H1 (cell line): Measurements from ENCODE around the gene PSMD13. TPM values are rescaled to one million over a fixed set of nuclear protein-coding genes. Genes with fewer than 3 reads are reported as not detected.

Experiments
- CTCF ChIA-PET: fragments of 300-600 bp; sonication (Branson Sonifier 250); formaldehyde crosslinking; loops from one replicate; lab custom pipeline; 2021; ENCODE audit not compliant: partially characterized antibody; lab: Charles Lee
- POLR2A ChIA-PET: fragments of 300-600 bp; sonication (Branson Sonifier 250); formaldehyde crosslinking; loops from one replicate; lab custom pipeline; 2021; ENCODE audit warnings: inconsistent platforms; ENCODE audit not compliant: partially characterized antibody; lab: Charles Lee
- DNase-seq, 2 experiments: peaks; one replicate each; pipeline versions ENCODE4 v3.0.0 to v3.0.0-alpha.2; 2010 to 2022; ENCODE audit warnings: low spot score in 2 of 2, low read depth in 1 of 2, mixed read lengths in 1 of 2
- FAIRE-seq: peaks from 2 replicates; lab custom pipeline; 2011; peaks lifted over from hg19 to GRCh38; lab: Jason Lieb, UNC
- H2AFZ ChIP-seq: 2 replicates; pipeline ENCODE4 v1.8.1; 2012; ENCODE audit warnings: low read length, inconsistent platforms
- H2AK5ac ChIP-seq: 2 replicates; pipeline ENCODE4 v1.6.1; 2013; ENCODE audit warnings: low read depth, low read length
- H2BK120ac ChIP-seq: replicated peaks from 2 replicates; pipeline ENCODE3; 2013; ENCODE audit warnings: low read depth, low read length, inconsistent platforms
- H2BK12ac ChIP-seq: 2 replicates; pipeline ENCODE4 v1.6.1; 2013; ENCODE audit warnings: low read depth, low read length
- H2BK15ac ChIP-seq: 2 replicates; pipeline ENCODE4 v1.6.1; 2013; ENCODE audit warnings: low read length
- H2BK20ac ChIP-seq: 2 replicates; pipeline ENCODE4 v1.6.1; 2013; ENCODE audit warnings: low read length
- H2BK5ac ChIP-seq: 2 replicates; pipeline ENCODE4 v1.6.1; 2013; ENCODE audit warnings: low read depth, low read length
- H3K14ac ChIP-seq: 2 replicates; pipeline ENCODE4 v1.6.1; 2013; ENCODE audit warnings: inconsistent platforms; ENCODE audit not compliant: insufficient read length
- H3K18ac ChIP-seq: 2 replicates; pipeline ENCODE4 v1.6.1; 2013; ENCODE audit warnings: low read length; ENCODE audit errors: extremely low read depth
- H3K23ac ChIP-seq: 2 replicates; pipeline ENCODE4 v1.6.1; 2013; ENCODE audit warnings: inconsistent platforms; ENCODE audit not compliant: insufficient read length
- H3K23me2 ChIP-seq: 2 replicates; pipeline ENCODE4 v1.6.1; 2013; ENCODE audit warnings: low read depth, low read length
- H3K27ac ChIP-seq: 2 replicates; pipeline ENCODE4 v1.6.1; 2011; ENCODE audit warnings: low read depth, low read length, inconsistent platforms
- H3K27me3 ChIP-seq, 4 experiments: replicated peaks in 1 of 4; 1 replicate in 1 of 4; 2 replicates in 3 of 4; pipeline versions ENCODE4 v1.6.1 to v1.8.1; 2011 to 2013; ENCODE audit warnings: low read length in 3 of 4, mild to moderate bottlenecking in 3 of 4, inconsistent platforms in 2 of 4, mixed read lengths in 2 of 4, moderate library complexity in 1 of 4; ENCODE audit not compliant: control insufficient read depth in 3 of 4, insufficient read depth in 3 of 4; ENCODE audit errors: extremely low read depth in 1 of 4
- H3K36me3 ChIP-seq, 4 experiments: 2 replicates each; pipeline versions ENCODE4 v1.6.1 to v1.8.1; 2011 to 2013; ENCODE audit warnings: mild to moderate bottlenecking in 4 of 4, low read length in 3 of 4, moderate library complexity in 2 of 4, control low read depth in 1 of 4, inconsistent platforms in 1 of 4; ENCODE audit not compliant: insufficient read depth in 4 of 4, control insufficient read depth in 2 of 4
- H3K4ac ChIP-seq: replicated peaks from 2 replicates; pipeline ENCODE3; 2013; ENCODE audit warnings: low read length, low read depth, mixed read lengths, inconsistent platforms; ENCODE audit not compliant: insufficient read length
- H3K4me1 ChIP-seq, 4 experiments: replicated peaks in 1 of 4; 1 replicate in 1 of 4; 2 replicates in 3 of 4; pipeline versions ENCODE4 v1.6.1 to v1.8.1; 2011 to 2013; ENCODE audit warnings: low read length in 3 of 4, inconsistent platforms in 2 of 4, mixed read lengths in 1 of 4; ENCODE audit not compliant: insufficient read depth in 4 of 4, control insufficient read depth in 3 of 4
- H3K4me2 ChIP-seq, 2 experiments: 2 replicates each; pipeline versions ENCODE4 v1.6.1 to v1.8.1; 2011 to 2013; ENCODE audit warnings: low read depth in 2 of 2, low read length in 2 of 2, control low read depth in 1 of 2, inconsistent platforms in 1 of 2, mild to moderate bottlenecking in 1 of 2; ENCODE audit not compliant: insufficient read depth in 1 of 2
- H3K4me3 ChIP-seq, 4 experiments: fragments of 200-600, 300-600 bp in 1 of 4; sonication (generic), shearing (Covaris generic), sonication (Bioruptor Twin) in 1 of 4; 2 replicates each; pipeline versions ENCODE4 v1.5.1 to v1.8.1; 2011 to 2016; ENCODE audit warnings: low read length in 4 of 4, low read depth in 3 of 4, control low read depth in 2 of 4, inconsistent platforms in 2 of 4, mild to moderate bottlenecking in 2 of 4, mixed read lengths in 1 of 4, moderate library complexity in 1 of 4; ENCODE audit not compliant: insufficient read depth in 2 of 4; ENCODE audit errors: extremely low read depth in 1 of 4
- H3K56ac ChIP-seq: replicated peaks from 2 replicates; pipeline ENCODE3; 2013; ENCODE audit warnings: low read depth, mild to moderate bottlenecking, mixed read lengths, low read length, inconsistent platforms; ENCODE audit not compliant: insufficient read length
- H3K79me1 ChIP-seq: 2 replicates; pipeline ENCODE4 v1.6.1; 2013; ENCODE audit warnings: low read depth, low read length, control low read depth
- H3K79me2 ChIP-seq, 2 experiments: 2 replicates each; pipeline versions ENCODE4 v1.6.1 to v1.8.1; 2012 to 2013; ENCODE audit warnings: low read length in 2 of 2, mild to moderate bottlenecking in 2 of 2, inconsistent platforms in 1 of 2; ENCODE audit not compliant: insufficient read depth in 2 of 2, control insufficient read depth in 1 of 2
- H3K9ac ChIP-seq, 4 experiments: replicated peaks in 1 of 4; 1 replicate in 1 of 4; 2 replicates in 3 of 4; pipeline versions ENCODE4 v1.6.1 to v1.8.1; 2011 to 2013; ENCODE audit warnings: low read depth in 3 of 4, low read length in 3 of 4, control low read depth in 2 of 4, mild to moderate bottlenecking in 2 of 4, moderate library complexity in 2 of 4, inconsistent platforms in 1 of 4; ENCODE audit errors: extremely low read depth in 1 of 4
- H3K9me3 ChIP-seq, 2 experiments: 2 replicates each; pipeline versions ENCODE4 v1.6.1 to v1.8.1; 2012 to 2013; ENCODE audit warnings: mild to moderate bottlenecking in 2 of 2, moderate library complexity in 2 of 2, control low read depth in 1 of 2, inconsistent platforms in 1 of 2, low read depth in 1 of 2, low read length in 1 of 2, mixed read lengths in 1 of 2; ENCODE audit not compliant: insufficient read depth in 2 of 2
- H4K20me1 ChIP-seq, 2 experiments: replicated peaks in 1 of 2; 2 replicates each; pipeline versions ENCODE3 to v1.8.1; 2011 to 2013; ENCODE audit warnings: inconsistent platforms in 2 of 2, low read length in 2 of 2, mild to moderate bottlenecking in 1 of 2; ENCODE audit not compliant: insufficient read depth in 2 of 2, control insufficient read depth in 1 of 2
- H4K5ac ChIP-seq: 2 replicates; pipeline ENCODE4 v1.6.1; 2013; ENCODE audit warnings: low read length, low read depth, mixed read lengths, inconsistent platforms; ENCODE audit not compliant: insufficient read length
- H4K8ac ChIP-seq: 2 replicates; pipeline ENCODE4 v1.8.0; 2013; ENCODE audit warnings: mild to moderate bottlenecking, moderate library complexity, low read length, inconsistent platforms; ENCODE audit not compliant: insufficient read depth; ENCODE audit errors: extremely low read depth
- H4K91ac ChIP-seq: replicated peaks from 2 replicates; pipeline ENCODE3; 2013; ENCODE audit warnings: low read length, mixed read lengths, inconsistent platforms; ENCODE audit not compliant: insufficient read length
- BCL11A ChIP-seq, 2 experiments: IDR thresholded peaks; one replicate each; pipeline ENCODE4 v1.6.1; 2011; ENCODE audit warnings: low read depth in 2 of 2, low read length in 2 of 2, mild to moderate bottlenecking in 2 of 2
- EP300 ChIP-seq, 2 experiments: IDR thresholded peaks; 1 replicate in 1 of 2; 2 replicates in 1 of 2; pipeline ENCODE4 v1.6.1; 2011 to 2012; ENCODE audit warnings: low read depth in 2 of 2, low read length in 2 of 2, mild to moderate bottlenecking in 2 of 2, borderline replicate concordance in 1 of 2, inconsistent platforms in 1 of 2, moderate library complexity in 1 of 2
- PHF8 ChIP-seq: fragments of 200-600 bp; sonication (generic); conservative IDR thresholded peaks from 2 replicates; pipeline ENCODE4 v1.7.1; 2012; ENCODE audit warnings: low read depth, mild to moderate bottlenecking, inconsistent platforms, low read length, moderate library complexity
- RNF2 ChIP-seq: fragments of 200-900, 300-1000 bp; sonication (generic); IDR thresholded peaks from 2 replicates; pipeline ENCODE4 v1.7.1; 2016; ENCODE audit warnings: borderline replicate concordance, low read depth, mild to moderate bottlenecking, antibody characterized with exemption, low read length; ENCODE audit not compliant: poor library complexity, severe bottlenecking; ENCODE audit errors: missing control alignments
- TAF1 ChIP-seq: IDR thresholded peaks from 2 replicates; pipeline ENCODE4 v1.6.1; 2011; ENCODE audit warnings: mild to moderate bottlenecking, low read depth, low read length
- TCF12 ChIP-seq: IDR thresholded peaks from 2 replicates; pipeline ENCODE4 v1.6.1; 2011; ENCODE audit warnings: low read depth, mild to moderate bottlenecking, low read length
- WGBS, 2 experiments: shearing (Covaris generic) in 1 of 2; methylation state at CpG; one replicate each; pipeline versions ENCODE4 v1.1.6 to v1.1.7; 2013 to 2015; ENCODE audit warnings: low lambda C conversion rate in 2 of 2, mixed read lengths in 2 of 2, inconsistent platforms in 1 of 2, low coverage in 1 of 2, missing lambda C conversion rate in 1 of 2; ENCODE audit not compliant: insufficient replicate concordance in 2 of 2, insufficient coverage in 1 of 2, insufficient read length in 1 of 2; ENCODE audit errors: extremely low coverage in 1 of 2, missing lambda C conversion rate in 1 of 2; 5-methylcytosine and 5-hydroxymethylcytosine counted together
- polyA plus RNA-seq, 7 experiments: library from polyadenylated mRNA; depleted of rRNA in 3 of 7; stranded (reverse) in 5 of 7; unstranded in 2 of 7; fragments of >200 nt in 5 of 7; fragments of 200-250 nt in 2 of 7; gene quantifications; 1 replicate in 5 of 7; 2 replicates in 1 of 7; 4 replicates in 1 of 7; pipeline versions ENCODE4 v1.2.1 to v1.2.3, GENCODE V29; 2011 to 2013; ENCODE audit warnings: missing spikeins in 2 of 7, mixed read lengths in 2 of 7
- total RNA-seq: library from RNA; stranded (reverse); fragmentation: NEBNext Ultra II Directional; extraction: Animal tissue kit (Norgen Biotek cat#: 25700); gene quantifications from 2 replicates; pipeline ENCODE4 v1.2.1, GENCODE V29; 2021

Gene PSMD13
- total and polyA plus RNA-seq, 2 of the 8 experiments (the other 6 are each of a cell fraction or from before 2014, with no cell fraction given): 121 to 141 TPM

- Histone ChIP-seq H4K8ac (no peak overlapping the region; the same call in 1 of the 2 replicates), H2BK12ac (no peak overlapping the region), H3K18ac (no peak overlapping the region), H2AFZ (no peak overlapping the region), H3K23ac (no peak overlapping the region), H3K14ac (no peak overlapping the region), H2BK120ac (no peak overlapping the region), H3K9me3 (no peaks in the 10 kb centered on the region), H3K4ac (no peak overlapping the region), H3K4me2 (no peak overlapping the region), H3K79me1 (peaks cover 4% of the 10 kb centered on the region; the same call in 1 of the 2 replicates), H3K4me3 (no peak overlapping the region), H3K9ac (no peak overlapping the region), H4K20me1 (peaks cover 0 to 2% of the 10 kb centered on the region in 2 experiments), H3K79me2 (peaks cover 5 to 14% of the 10 kb centered on the region in 2 experiments), H3K27me3 (no peaks in the 10 kb centered on the region), H3K27ac (no peak overlapping the region), H3K56ac (no peak overlapping the region), H4K5ac (no peak overlapping the region), H2BK5ac (no peak overlapping the region), H3K23me2 (peaks cover 14% of the 10 kb centered on the region), H2BK20ac (no peak overlapping the region), H3K36me3 (no peaks in the 10 kb centered on the region; a peak in 2 of 8 replicates), H3K4me1 (no peaks in the 10 kb centered on the region; a peak in 1 of 7 replicates), H2BK15ac (no peak overlapping the region), H2AK5ac (no peak overlapping the region), H4K91ac (no peak overlapping the region)
- DNase-seq: no peak
- WGBS, 2 experiments: 95% methylated on average over 20 of the region's 20 CpGs; no CpG with 5 or more reads in 1 of the 2 experiments
- no peak for TF ChIP-seq PHF8
- no peak for TF ChIP-seq BCL11A (IDR thresholded peaks at IDR 0.05; ENCODE audit: low read depth in 2 of 2, low read length in 2 of 2)
- no peak for TF ChIP-seq TAF1
- TF ChIP-seq RNF2: no peak
- no peak for TF ChIP-seq TCF12
- no peak for TF ChIP-seq EP300 (IDR thresholded peaks at IDR 0.05; ENCODE audit: borderline replicate concordance in 1 of 2, low read depth in 2 of 2, low read length in 2 of 2)
- no peak for FAIRE-seq
- ChIA-PET POLR2A (interaction anchor here (9.7 kb wide), 1 partner anchor 17 kb away, joined by 99 read pairs; no protein-coding TSS in a partner anchor), CTCF (interaction anchor here (0.7 to 3.7 kb wide), 5 partner anchors 16 to 131 kb away, joined by 3 to 18 read pairs (median 11); no protein-coding TSS in a partner anchor)
Measured at GRCh38 chr11:232783-233565, 3.8 kb upstream of the PSMD13 start.
